NCI-H345 (cell line): Measurements from ENCODE around the gene NELL1.
"Not testable (repeated sequence)": the region's sequence is repeated elsewhere in the genome, so short reads cannot be mapped to it uniquely, and the experiment has no call there.

Source experiments
- DNase-seq: peaks from one replicate; lab custom pipeline; 2025; lab: John Stamatoyannopoulos, UW

Gene NELL1

DNA sequence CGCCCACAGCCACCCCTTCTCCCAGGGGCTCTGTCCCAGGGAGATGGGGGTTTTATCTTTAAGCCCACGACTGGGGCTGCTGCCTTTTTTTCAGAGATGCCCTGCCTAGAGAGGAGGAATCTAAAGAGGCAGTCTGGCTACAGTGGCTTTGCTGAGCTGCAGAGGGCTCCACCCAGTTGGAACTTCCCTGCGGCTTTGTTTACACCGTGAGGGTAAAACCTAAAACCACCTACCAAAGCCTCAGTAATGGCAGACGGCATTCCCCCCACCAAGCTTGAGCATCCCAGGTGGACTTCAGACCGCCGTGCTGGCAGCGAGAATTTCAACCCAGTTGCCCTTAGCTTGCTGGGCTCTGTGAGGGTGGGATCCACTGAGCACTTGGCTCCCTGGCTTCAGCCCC is 535.8 kb downstream of the NELL1 start:
- DNase-seq = no peak

DNA sequence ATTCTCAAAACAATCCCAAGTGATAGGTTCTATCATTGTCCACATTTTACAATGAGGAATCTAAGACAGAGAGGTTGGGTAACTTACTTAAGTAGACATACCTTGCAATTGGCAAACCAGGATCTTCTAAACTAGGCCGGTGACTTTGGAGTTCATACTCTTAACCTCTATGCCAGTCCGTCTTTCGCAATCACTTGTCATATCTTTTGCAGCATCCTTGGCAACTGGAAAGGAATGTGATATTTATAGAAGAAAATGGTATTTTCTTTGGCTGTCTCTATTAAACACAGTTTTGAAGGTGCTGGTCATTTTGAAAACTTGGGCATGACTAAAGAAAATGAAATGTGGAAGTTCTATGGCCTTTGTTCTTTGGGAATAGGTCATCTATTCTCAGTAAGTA is 556.5 kb downstream of the NELL1 start:
- DNase-seq = no peak

DNA sequence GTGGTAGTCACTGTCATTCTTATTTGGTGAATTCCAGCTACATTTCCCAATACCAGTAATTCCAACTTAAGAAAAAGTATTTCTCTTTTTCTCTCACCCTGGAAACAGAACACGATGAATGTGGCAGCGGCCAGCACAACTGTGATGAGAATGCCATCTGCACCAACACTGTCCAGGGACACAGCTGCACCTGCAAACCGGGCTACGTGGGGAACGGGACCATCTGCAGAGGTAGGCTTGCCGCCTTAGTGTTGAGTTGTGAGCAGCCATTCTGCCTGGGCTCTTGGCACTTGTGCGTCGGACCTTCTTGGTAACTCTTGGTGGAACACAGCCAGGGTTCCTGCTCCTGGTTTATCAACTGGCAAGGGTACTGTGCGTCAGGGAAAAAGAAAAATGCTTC is 559.8 kb downstream of the NELL1 start:
- no peak for DNase-seq

- no peak for DNase-seq
Measured at GRCh38 chr11:21250196-21250595, 580.8 kb downstream of the NELL1 start.

GRCh38 chr11:21254055-21254454 is 584.7 kb downstream of the NELL1 start:
- no peak for DNase-seq

GRCh38 chr11:21254790-21255189 is 585.4 kb downstream of the NELL1 start:
- DNase-seq = no peak

DNA sequence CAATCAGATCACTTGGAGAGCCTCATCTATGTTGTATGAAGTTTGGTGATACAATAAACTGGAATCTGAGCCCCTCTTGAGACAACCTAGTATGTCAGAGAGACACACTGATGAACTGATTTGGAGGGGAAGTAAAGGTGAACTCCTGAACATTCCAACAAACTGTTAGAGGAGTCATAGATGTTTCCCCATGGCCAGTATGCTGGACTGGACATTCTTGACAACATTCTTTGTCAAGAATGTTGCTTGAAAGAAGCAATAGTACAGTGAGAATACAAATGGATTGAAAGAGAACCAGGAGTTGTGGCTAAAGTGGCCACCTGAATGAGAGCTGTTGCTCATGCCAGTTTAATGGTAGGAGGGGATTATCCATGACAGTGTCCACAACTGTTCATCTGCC is 588.1 kb downstream of the NELL1 start:
- no peak for DNase-seq

- no peak for DNase-seq
Measured at GRCh38 chr11:21258414-21258813, 589.0 kb downstream of the NELL1 start.

DNA sequence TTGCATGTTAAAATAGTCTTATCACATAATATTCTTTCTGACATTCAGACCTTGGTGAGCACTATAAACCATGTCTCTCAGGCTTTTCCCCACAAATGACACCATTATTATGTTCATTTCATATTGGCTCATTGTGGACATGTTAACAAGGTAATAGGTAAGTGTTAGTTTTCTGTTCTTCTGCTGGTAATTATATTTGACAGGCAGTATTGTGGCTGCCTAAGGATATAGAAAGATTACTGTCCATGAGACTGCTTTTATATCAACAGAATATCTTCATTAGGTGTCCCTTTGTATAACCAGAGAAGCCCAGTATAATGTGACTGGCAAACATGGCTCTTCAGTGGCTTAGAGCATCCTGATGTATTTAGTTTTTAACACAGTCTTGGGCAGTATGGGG is 590.7 kb downstream of the NELL1 start:
- DNase-seq = no peak

- no peak for DNase-seq
Measured at GRCh38 chr11:21262992-21263391, 593.6 kb downstream of the NELL1 start.

GRCh38 chr11:21264125-21264524 is 594.7 kb downstream of the NELL1 start:
- no peak for DNase-seq

- DNase-seq = no peak
Measured at GRCh38 chr11:21268036-21268435, 598.6 kb downstream of the NELL1 start.

GRCh38 chr11:21272139-21272538 is 602.8 kb downstream of the NELL1 start:
- not testable (repeated sequence) for DNase-seq

DNA sequence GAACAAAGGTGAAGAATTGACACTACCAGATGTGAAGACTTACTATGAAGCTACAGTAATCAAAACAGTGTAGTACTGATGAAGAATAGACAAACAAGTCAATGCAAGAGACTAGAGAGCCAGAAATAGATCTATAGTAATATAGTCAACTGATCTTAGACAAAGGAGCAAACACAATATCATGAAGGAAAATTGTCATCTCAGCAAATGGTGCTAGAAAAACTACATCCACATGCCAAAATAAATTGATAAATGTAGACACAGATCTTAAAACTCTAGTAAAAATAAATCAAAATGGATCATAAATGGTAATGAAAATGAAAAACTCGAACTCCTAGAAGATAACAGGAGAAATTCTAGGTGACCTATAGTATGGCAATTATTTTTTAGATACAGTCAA is 609.5 kb downstream of the NELL1 start:
- DNase-seq = no peak

GRCh38 chr11:21285104-21285503 is 615.7 kb downstream of the NELL1 start:
- DNase-seq = no peak

DNA sequence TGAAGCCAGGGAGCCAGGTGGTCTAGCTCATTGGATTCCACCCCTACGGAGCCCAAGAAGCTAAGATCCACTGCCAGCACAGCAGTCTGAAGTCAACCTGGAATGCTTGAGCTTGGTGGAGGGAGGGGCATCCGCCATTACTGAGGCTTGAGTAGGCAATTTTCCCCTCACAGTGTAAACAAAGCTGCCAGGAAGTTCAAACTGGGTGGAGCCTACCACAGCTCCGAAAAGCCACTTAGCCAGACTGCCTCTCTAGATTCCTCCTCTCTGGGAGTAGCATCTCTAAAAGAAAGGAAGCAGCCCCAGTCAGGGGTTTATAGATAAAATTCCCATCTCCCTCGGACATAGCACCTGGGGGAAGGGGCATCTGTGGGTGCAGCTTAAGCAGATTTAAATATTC is 620.3 kb downstream of the NELL1 start:
- no peak for DNase-seq

- no peak for DNase-seq
Measured at GRCh38 chr11:21295508-21295907, 626.1 kb downstream of the NELL1 start.

DNA sequence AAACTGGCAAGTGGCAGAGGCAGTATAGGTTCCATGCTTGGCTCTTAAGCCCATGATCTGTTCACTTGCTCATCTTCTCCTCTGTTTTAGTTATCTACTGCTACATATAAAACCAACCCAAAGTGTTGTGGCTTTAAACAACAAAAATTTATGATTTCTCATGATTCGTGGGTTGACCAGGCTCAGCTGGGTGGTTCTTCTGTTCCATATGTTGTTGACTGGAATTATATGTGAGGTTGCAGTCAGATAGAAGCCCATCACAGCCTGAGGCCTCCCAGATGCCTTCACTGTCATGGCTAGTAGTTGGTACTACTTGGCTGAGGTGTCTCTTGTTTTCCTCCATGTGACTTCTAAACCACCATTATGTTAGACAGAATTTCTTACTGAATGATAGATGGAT is 632.6 kb downstream of the NELL1 start:
- no peak for DNase-seq

- DNase-seq = no peak
Measured at GRCh38 chr11:21306739-21307358, 637.5 kb downstream of the NELL1 start.

GRCh38 chr11:21307874-21308273 is 638.5 kb downstream of the NELL1 start:
- DNase-seq = no peak

GRCh38 chr11:21316591-21316990 is 647.2 kb downstream of the NELL1 start:
- DNase-seq = no peak

DNA sequence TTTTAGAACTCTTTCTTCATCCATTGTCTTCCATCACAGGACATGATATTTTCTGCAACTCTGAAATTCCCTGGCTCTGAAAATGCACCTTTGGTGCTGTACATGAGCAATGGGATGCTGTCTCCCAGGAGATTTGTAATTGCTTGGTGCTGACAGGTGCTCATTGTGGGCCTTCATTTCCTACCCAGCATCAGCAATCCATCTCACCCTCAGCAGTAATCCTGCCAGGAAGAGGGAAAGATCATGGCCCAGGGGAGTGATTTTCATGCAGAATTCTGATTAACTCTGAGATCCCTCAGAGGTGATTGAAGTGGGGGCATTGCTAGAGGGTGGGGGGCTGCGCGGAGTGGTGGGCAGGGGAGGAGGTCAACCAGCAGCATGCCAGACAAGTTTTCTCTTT is 651.7 kb downstream of the NELL1 start:
- DNase-seq = no peak

DNA sequence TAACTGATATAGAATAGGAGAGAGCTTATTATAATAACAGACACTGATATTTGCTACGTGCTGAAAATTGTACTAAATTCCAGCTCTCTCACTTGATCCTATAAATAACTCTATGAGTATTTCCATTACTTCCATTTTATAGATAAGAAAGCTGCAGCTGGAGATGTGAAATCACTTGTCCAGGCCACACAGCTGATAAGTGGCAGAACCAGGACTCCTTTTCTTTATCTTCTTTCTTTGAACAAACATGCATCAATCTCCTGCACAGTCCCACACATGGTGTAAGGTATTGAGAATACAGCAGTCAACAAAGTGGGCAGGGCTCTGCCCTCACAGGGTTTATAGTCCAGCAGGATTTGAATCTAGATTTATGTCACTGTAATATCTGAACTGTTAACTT is 652.1 kb downstream of the NELL1 start:
- no peak for DNase-seq

- DNase-seq = no peak
Measured at GRCh38 chr11:21323617-21324016, 654.2 kb downstream of the NELL1 start.

DNA sequence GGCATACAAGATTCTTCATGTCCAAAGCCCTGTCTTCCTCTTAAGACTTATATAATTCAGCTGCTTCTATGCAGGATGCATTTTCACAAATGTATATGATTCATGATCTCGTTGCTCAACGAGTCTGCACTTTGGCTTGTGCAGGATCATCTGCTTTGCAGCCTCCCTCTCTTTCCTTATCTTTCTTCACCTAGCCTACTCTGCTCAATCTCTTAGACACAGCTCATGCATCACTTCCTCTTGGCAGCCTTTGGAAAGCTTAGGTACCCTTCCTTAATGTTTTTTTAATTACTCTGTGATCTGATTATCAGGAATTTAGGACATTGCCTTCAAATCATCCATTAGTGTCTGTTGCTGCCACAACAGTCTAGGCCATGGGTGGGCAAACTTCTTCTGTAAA is 673.8 kb downstream of the NELL1 start:
- DNase-seq = no peak
